GM12873 (cell line): ENCODE data around the gene VSIG10.

ENCODE experiments used
- TF ChIP-seq, protein P1 (sequence below): IDR thresholded peaks from 2 replicates; pipeline ENCODE4 v1.5.1; 2012; ENCODE audit warnings: low read depth, mild to moderate bottlenecking, moderate library complexity, low read length, control low read depth; ENCODE audit not compliant: insufficient read depth; ENCODE audit errors: missing control alignments

The VSIG10 gene

GRCh38 chr12:118046430-118046829 lies 57.4 kb downstream of the VSIG10 start:
- TF ChIP-seq, protein P1, sequence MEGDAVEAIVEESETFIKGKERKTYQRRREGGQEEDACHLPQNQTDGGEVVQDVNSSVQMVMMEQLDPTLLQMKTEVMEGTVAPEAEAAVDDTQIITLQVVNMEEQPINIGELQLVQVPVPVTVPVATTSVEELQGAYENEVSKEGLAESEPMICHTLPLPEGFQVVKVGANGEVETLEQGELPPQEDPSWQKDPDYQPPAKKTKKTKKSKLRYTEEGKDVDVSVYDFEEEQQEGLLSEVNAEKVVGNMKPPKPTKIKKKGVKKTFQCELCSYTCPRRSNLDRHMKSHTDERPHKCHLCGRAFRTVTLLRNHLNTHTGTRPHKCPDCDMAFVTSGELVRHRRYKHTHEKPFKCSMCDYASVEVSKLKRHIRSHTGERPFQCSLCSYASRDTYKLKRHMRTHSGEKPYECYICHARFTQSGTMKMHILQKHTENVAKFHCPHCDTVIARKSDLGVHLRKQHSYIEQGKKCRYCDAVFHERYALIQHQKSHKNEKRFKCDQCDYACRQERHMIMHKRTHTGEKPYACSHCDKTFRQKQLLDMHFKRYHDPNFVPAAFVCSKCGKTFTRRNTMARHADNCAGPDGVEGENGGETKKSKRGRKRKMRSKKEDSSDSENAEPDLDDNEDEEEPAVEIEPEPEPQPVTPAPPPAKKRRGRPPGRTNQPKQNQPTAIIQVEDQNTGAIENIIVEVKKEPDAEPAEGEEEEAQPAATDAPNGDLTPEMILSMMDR: no peak

DNA sequence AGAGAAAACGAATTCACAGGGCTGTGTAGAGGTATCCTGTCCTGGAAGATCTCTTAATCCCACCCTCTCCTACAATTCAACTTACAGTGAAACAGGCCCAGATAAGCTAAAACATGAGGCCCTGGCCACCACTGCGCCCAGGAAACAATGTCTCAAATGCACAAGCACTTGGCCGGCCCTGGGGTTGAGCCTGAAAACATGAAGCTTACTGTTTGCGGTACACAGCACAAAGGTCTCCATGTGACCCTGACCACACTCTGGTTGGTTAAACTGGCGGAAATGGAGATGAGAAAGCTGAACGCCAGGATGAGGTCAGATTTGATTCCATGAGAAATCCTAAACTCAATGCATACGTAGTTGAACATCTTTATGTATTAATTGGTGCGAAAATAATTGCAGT lies 59.2 kb downstream of the VSIG10 start:
- TF ChIP-seq, protein P1: no peak

GRCh38 chr12:118044075-118044474 lies 59.7 kb downstream of the VSIG10 start:
- TF ChIP-seq, protein P1: no peak

GRCh38 chr12:118042091-118042490 lies 61.7 kb downstream of the VSIG10 start:
- TF ChIP-seq, protein P1: no peak

DNA sequence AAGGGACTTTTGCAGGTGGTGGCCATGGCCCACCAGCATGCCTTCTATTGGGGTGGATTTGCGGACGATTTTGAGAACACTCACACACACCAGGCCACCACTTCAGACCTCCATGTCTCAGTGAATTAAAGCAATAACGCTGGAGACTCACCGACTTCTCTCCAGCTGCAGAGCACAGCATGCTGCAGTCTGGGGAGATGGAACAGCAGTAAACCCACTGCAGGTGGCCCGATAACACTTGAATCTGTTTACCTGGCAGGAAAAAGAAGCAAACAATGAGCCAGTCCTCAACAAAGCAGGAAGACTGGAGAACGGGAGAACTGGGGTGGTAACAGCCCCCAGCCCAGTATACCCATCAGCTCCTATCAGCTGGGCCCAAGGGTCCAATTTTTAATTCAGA lies 65.7 kb downstream of the VSIG10 start:
- TF ChIP-seq, protein P1: no peak

- TF ChIP-seq, protein P1: no peak
Observed at GRCh38 chr12:118036672-118037411, 67.0 kb downstream of the VSIG10 start.

DNA sequence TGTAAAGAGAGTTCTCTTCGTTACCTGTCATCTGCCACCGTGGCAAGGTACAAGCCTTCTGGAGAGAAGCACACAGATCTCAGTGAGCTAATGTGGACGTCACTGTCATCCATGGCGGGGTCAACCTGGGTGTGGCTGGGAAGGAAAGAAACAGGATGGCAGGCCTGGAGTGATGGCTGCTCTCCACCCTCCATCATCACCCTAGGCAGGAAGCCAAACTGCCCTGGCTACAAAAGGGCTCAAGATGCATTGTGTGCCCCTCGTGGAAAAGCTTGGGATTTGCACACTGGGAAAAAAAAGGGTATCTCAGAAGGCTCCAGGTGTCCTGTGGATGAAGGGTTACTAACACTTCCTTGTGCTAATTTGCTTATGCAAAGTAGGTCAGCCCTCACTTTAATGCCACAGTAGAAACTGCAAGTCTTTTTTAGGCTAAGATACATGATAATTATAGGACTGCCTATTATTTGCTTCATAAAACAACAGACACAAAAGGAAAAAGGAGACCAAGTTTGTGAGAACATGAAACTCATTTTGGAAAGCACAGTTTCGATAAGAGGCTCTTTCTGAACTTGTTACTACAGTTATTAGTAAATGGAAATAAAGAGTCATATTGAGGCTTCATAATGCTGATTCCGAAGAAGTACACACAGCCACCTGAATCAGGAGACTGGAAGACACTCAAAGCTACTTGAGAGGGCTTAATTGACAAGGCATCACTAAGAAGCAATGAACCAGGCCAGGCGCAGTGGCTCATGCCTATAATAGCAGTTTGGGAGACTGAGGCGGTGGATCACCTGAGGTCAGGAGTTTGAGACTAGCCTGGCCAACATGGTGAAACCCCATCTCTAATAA lies 68.4 kb downstream of the VSIG10 start:
- TF ChIP-seq, protein P1: no peak
